IMR-90 (cell line): Measurements from ENCODE around the gene LAGE3. TPM values are rescaled to one million over a fixed set of nuclear protein-coding genes. Genes with fewer than 3 reads are reported as not detected.

Experiments used
- ATAC-seq: fragments of 200-7000 bp; cut with Tn5 transposase; 2 replicates; pipeline ENCODE4 v1.9.1; 2020; ENCODE audit warnings: low read depth, mild to moderate bottlenecking, moderate library complexity
- BruUV-seq: library from RNA; stranded (reverse); fragments of 400-500 nt; replicated peaks from 2 replicates; lab custom pipeline; 2021; lab: Mats Ljungman, UMichigan
- CTCF ChIA-PET: fragments of 300-600 bp; formaldehyde crosslinking; extraction: SDS; loops from one replicate; lab custom pipeline; 2021; ENCODE audit warnings: antibody characterized with exemption; lab: Yijun Ruan, JAX
- POLR2A ChIA-PET: fragments of 300-600 bp; sonication (Branson Sonifier 250); formaldehyde crosslinking; loops from one replicate; lab custom pipeline; 2022; ENCODE audit warnings: antibody characterized with exemption; ENCODE audit not compliant: unreplicated experiment; lab: Charles Lee
- DNase-seq: peaks from one replicate; pipeline ENCODE4 v3.0.0; 2013
- H2AFZ ChIP-seq: replicated peaks from 2 replicates; pipeline ENCODE3; 2013; ENCODE audit warnings: low read length, mild to moderate bottlenecking; ENCODE audit not compliant: poor library complexity
- H2AK5ac ChIP-seq: 2 replicates; pipeline ENCODE4 v1.6.1; 2013; ENCODE audit warnings: low read depth, low read length, inconsistent platforms
- H2AK9ac ChIP-seq: replicated peaks from 2 replicates; pipeline ENCODE3; 2013; ENCODE audit warnings: mild to moderate bottlenecking, low read depth, low read length, moderate library complexity; ENCODE audit not compliant: poor library complexity
- H2BK120ac ChIP-seq: 2 replicates; pipeline ENCODE4 v1.6.1; 2013; ENCODE audit warnings: low read depth, low read length, inconsistent platforms
- H2BK15ac ChIP-seq: 3 replicates; pipeline ENCODE4 v1.6.1; 2013; ENCODE audit warnings: low read depth, low read length, inconsistent platforms
- H2BK20ac ChIP-seq: 2 replicates; pipeline ENCODE4 v1.6.1; 2013; ENCODE audit warnings: low read depth, mild to moderate bottlenecking, inconsistent platforms, low read length, moderate library complexity
- H2BK5ac ChIP-seq: 2 replicates; pipeline ENCODE4 v1.6.1; 2013; ENCODE audit warnings: mild to moderate bottlenecking, low read depth, low read length, inconsistent platforms; ENCODE audit not compliant: poor library complexity, severe bottlenecking
- H3K14ac ChIP-seq: replicated peaks from 2 replicates; pipeline ENCODE4 v1.6.1; 2013; ENCODE audit warnings: low read depth, low read length, inconsistent platforms
- H3K18ac ChIP-seq: 2 replicates; pipeline ENCODE4 v1.6.1; 2013; ENCODE audit warnings: low read depth, low read length, control low read depth
- H3K23ac ChIP-seq: 2 replicates; pipeline ENCODE4 v1.6.1; 2013; ENCODE audit warnings: low read depth, low read length, inconsistent platforms
- H3K27ac ChIP-seq: 2 replicates; pipeline ENCODE4 v1.5.1; 2013; ENCODE audit warnings: mild to moderate bottlenecking, control low read depth, low read length; ENCODE audit not compliant: insufficient read depth
- H3K27me3 ChIP-seq: 2 replicates; pipeline ENCODE4 v1.6.1; 2013; ENCODE audit warnings: low read length; ENCODE audit not compliant: control insufficient read depth, insufficient read depth
- H3K36me3 ChIP-seq: 2 replicates; pipeline ENCODE4 v1.6.1; 2013; ENCODE audit warnings: low read length, mixed read lengths; ENCODE audit not compliant: control insufficient read depth, insufficient read depth
- H3K4ac ChIP-seq: 2 replicates; pipeline ENCODE4 v1.6.1; 2013; ENCODE audit warnings: low read depth, low read length, inconsistent platforms
- H3K4me1 ChIP-seq: 2 replicates; pipeline ENCODE4 v1.6.1; 2013; ENCODE audit warnings: low read length, mixed read lengths; ENCODE audit not compliant: control insufficient read depth, insufficient read depth
- H3K4me2 ChIP-seq: 2 replicates; pipeline ENCODE4 v1.6.1; 2013; ENCODE audit warnings: low read depth, mild to moderate bottlenecking, control low read depth, low read length, moderate library complexity
- H3K4me3 ChIP-seq: 2 replicates; pipeline ENCODE4 v1.5.1; 2013; ENCODE audit warnings: low read depth, mild to moderate bottlenecking, control low read depth, low read length, moderate library complexity; ENCODE audit not compliant: insufficient read depth
- H3K56ac ChIP-seq: 2 replicates; pipeline ENCODE4 v1.6.1; 2013; ENCODE audit warnings: low read length, inconsistent platforms; ENCODE audit not compliant: insufficient read depth; ENCODE audit errors: extremely low read depth
- H3K79me1 ChIP-seq, 2 experiments: 2 replicates each; pipeline ENCODE4 v1.6.1; 2013; ENCODE audit warnings: low read length in 2 of 2, inconsistent platforms in 1 of 2, low read depth in 1 of 2
- H3K9ac ChIP-seq: 2 replicates; pipeline ENCODE4 v1.6.1; 2013; ENCODE audit warnings: low read depth, low read length, control low read depth
- H3K9me1 ChIP-seq: 2 replicates; pipeline ENCODE4 v1.6.1; 2013; ENCODE audit warnings: low read length, inconsistent platforms; ENCODE audit not compliant: insufficient read depth
- H3K9me3 ChIP-seq: 2 replicates; pipeline ENCODE4 v1.6.1; 2013; ENCODE audit warnings: low read length; ENCODE audit not compliant: control insufficient read depth, insufficient read depth
- H4K20me1 ChIP-seq: 2 replicates; pipeline ENCODE4 v1.6.1; 2013; ENCODE audit warnings: low read length, inconsistent platforms; ENCODE audit not compliant: insufficient read depth
- H4K5ac ChIP-seq: 2 replicates; pipeline ENCODE4 v1.6.1; 2013; ENCODE audit warnings: mild to moderate bottlenecking, low read depth, low read length, control low read depth
- H4K8ac ChIP-seq, 2 experiments: 2 replicates each; pipeline ENCODE4 v1.6.1; 2013; ENCODE audit warnings: low read depth in 2 of 2, low read length in 2 of 2, control low read depth in 1 of 2, inconsistent platforms in 1 of 2
- H4K91ac ChIP-seq: 2 replicates; pipeline ENCODE4 v1.6.1; 2013; ENCODE audit warnings: low read depth, low read length, inconsistent platforms; ENCODE audit not compliant: insufficient read depth
- CEBPB ChIP-seq: IDR thresholded peaks from 2 replicates; pipeline ENCODE4 v1.6.1; 2012; ENCODE audit warnings: low read depth, low read length, improper control_type of control experiment
- CHD1 ChIP-seq: IDR thresholded peaks from 2 replicates; pipeline ENCODE4 v1.6.1; 2012; ENCODE audit warnings: low read depth, low read length, improper control_type of control experiment
- FOS ChIP-seq: fragments of 150-350 bp; IDR thresholded peaks from 2 replicates; pipeline ENCODE4 v1.6.1; 2016; ENCODE audit warnings: low read depth, low read length
- MAFK ChIP-seq: IDR thresholded peaks from 2 replicates; pipeline ENCODE4 v1.6.1; 2012; ENCODE audit warnings: low read depth, low read length, improper control_type of control experiment
- MAZ ChIP-seq: IDR thresholded peaks from 2 replicates; pipeline ENCODE4 v1.6.1; 2012; ENCODE audit warnings: low read depth, mild to moderate bottlenecking, low read length, improper control_type of control experiment, moderate library complexity, borderline replicate concordance
- POLR2A ChIP-seq: IDR thresholded peaks from 2 replicates; pipeline ENCODE4 v1.6.1; 2012; ENCODE audit warnings: mild to moderate bottlenecking, low read depth, low read length
- RAD21 ChIP-seq: IDR thresholded peaks from 2 replicates; pipeline ENCODE4 v1.6.1; 2012; ENCODE audit warnings: low read length, improper control_type of control experiment
- RFX5 ChIP-seq: IDR thresholded peaks from 2 replicates; pipeline ENCODE4 v1.8.0; 2012; ENCODE audit warnings: low read depth, mild to moderate bottlenecking, low read length, moderate library complexity
- WGBS, 2 experiments: methylation state at CpG; one replicate each; pipeline versions ENCODE4 v1.1.5 to v1.1.7; 2013; ENCODE audit warnings: missing lambda C conversion rate in 2 of 2; ENCODE audit not compliant: insufficient read length in 1 of 2; ENCODE audit errors: extremely low coverage in 2 of 2; 5-methylcytosine and 5-hydroxymethylcytosine counted together
- dilution Hi-C: fragments of 300-500 bp; cut with HindIII; formaldehyde crosslinking; loops from one replicate; pipeline ENCODE4 v1.14.3; 2018; ENCODE audit warnings: low sequenced_read_pairs; ENCODE audit not compliant: unreplicated experiment
- in situ Hi-C: fragments of 300-500 bp; cut with MboI; formaldehyde crosslinking; loops from 3 replicates; pipeline ENCODE4 v1.14.3; 2019; ENCODE audit warnings: low sequenced_read_pairs, inconsistent platforms, mixed read lengths
- intact Hi-C: fragments of 100-400 bp; cut with micrococcal nuclease; formaldehyde crosslinking; loops from 2 replicates; pipeline ENCODE4 v1.10.0; 2022
- polyA plus RNA-seq, 3 experiments: library from polyadenylated mRNA; depleted of rRNA; stranded (reverse); fragments of >200 nt; gene quantifications; 2 replicates each; pipeline ENCODE4 v1.2.3, GENCODE V29; 2012; ENCODE audit warnings: low replicate concordance in 1 of 3
- total RNA-seq: library from RNA; depleted of rRNA; stranded (reverse); fragments of >200 nt; gene quantifications from 2 replicates; pipeline ENCODE4 v1.2.3, GENCODE V29; 2012
- TF ChIP-seq, protein P1 (sequence below): fragments of 150-350 bp; IDR thresholded peaks from 2 replicates; pipeline ENCODE4 v1.6.1; 2017; ENCODE audit warnings: mild to moderate bottlenecking, antibody characterized with exemption, low read length, low read depth

The LAGE3 gene
- total and polyA plus RNA-seq, 2 of the 4 experiments (the other 2 are of a cell fraction) = 3.6 to 14.8 TPM

DNA sequence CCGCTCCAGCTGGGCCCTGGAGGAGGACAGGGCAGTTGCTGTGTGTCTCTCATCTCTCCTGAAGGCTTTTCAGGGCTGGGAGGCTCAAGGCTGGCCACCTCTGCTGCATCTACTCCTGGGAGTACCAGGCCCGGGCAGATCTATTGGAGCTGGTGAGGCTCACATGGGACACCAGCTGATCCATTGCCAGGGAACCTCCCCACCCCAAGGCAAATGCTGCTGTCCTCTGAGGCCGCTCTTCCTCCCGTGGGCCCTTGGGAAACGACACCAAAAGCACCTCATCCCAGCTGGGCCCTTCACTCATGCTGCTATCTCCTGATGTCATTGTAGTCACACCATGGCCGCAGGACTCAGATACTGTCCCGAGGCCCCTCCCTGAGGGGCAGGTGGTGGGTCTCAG lies 3.7 kb upstream of the LAGE3 start:
- Histone ChIP-seq H3K4me1 (peaks cover 2% of the 10 kb centered on the region; the same call in 1 of the 2 replicates), H3K4me2 (no peak overlapping the region), H4K20me1 (peaks cover 4% of the 10 kb centered on the region; the same call in 1 of the 2 replicates), H2AFZ (no peak overlapping the region), H2BK5ac (no peak overlapping the region), H4K5ac (no peak overlapping the region), H2BK20ac (no peak overlapping the region), H2BK15ac (no peak overlapping the region), H2AK9ac (no peak overlapping the region), H2AK5ac (no peak overlapping the region), H3K27me3 (no peaks in the 10 kb centered on the region), H3K9ac (no peak overlapping the region), H3K4me3 (no peak overlapping the region), H4K8ac (no peak overlapping the region), H3K27ac (no peak overlapping the region), H3K36me3 (peaks cover 12% of the 10 kb centered on the region; the same call in 1 of the 2 replicates), H3K9me3 (no peaks in the 10 kb centered on the region), H3K4ac (no peak overlapping the region), H3K18ac (no peak overlapping the region), H2BK120ac (no peak overlapping the region), H3K23ac (no peak overlapping the region), H3K56ac (no peak overlapping the region), H4K91ac (no peak overlapping the region), H3K14ac (no peak overlapping the region), H3K79me1 (peaks cover 3 to 21% of the 10 kb centered on the region in 2 experiments; a peak in 3 of 4 replicates), H3K9me1 (no peaks in the 10 kb centered on the region)
- dilution Hi-C loops (no loop called here), in situ Hi-C loops (no loop called here), intact Hi-C loops (no loop called here)
- ChIA-PET POLR2A (no interaction called here), CTCF (no interaction called here)
- BruUV-seq = no TSS peak
- ATAC-seq (no peak), DNase-seq (no peak)
- TF ChIP-seq, protein P1, sequence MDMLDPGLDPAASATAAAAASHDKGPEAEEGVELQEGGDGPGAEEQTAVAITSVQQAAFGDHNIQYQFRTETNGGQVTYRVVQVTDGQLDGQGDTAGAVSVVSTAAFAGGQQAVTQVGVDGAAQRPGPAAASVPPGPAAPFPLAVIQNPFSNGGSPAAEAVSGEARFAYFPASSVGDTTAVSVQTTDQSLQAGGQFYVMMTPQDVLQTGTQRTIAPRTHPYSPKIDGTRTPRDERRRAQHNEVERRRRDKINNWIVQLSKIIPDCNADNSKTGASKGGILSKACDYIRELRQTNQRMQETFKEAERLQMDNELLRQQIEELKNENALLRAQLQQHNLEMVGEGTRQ = no peak
- TF ChIP-seq POLR2A (no peak), CEBPB (no peak), CHD1 (no peak), RAD21 (no peak), RFX5 (no peak), MAFK (no peak), MAZ (no peak), FOS (no peak)
- 67% methylated on average over 5 of the region's 7 CpGs; no CpG with 5 or more reads in 1 of the 2 experiments for WGBS, 2 experiments
